ENCODE results near the gene CD300LB.
"Not testable (repeated sequence)": the region's sequence is repeated elsewhere in the genome, so short reads cannot be mapped to it uniquely, and the experiment has no call there.

CD300LB gene

DNA sequence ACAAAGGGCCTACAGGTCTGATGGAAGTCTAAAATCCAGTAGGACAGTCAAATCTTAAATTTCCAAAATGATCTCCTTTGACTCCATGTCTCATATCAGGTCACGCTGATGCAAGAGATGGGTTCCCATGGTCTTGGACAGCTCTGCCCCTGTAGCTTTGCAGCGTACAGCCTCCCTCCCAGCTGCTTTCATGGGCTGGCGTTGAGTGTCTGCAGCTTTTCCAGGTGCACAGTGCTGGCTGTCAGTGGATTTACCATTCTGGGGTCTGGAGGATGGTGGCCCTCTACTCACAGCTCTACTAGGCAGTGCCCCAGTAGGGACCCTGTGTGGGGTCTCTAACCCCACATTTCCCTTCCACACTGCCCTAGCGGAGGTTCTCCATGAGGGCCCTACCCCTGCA, 43.0 kb downstream of the CD300LB start:
- not testable (repeated sequence) for DNase-seq

- no peak for DNase-seq
These were observed 45.4 kb downstream of the CD300LB start for GRCh38 chr17:74485841-74486240.

DNA sequence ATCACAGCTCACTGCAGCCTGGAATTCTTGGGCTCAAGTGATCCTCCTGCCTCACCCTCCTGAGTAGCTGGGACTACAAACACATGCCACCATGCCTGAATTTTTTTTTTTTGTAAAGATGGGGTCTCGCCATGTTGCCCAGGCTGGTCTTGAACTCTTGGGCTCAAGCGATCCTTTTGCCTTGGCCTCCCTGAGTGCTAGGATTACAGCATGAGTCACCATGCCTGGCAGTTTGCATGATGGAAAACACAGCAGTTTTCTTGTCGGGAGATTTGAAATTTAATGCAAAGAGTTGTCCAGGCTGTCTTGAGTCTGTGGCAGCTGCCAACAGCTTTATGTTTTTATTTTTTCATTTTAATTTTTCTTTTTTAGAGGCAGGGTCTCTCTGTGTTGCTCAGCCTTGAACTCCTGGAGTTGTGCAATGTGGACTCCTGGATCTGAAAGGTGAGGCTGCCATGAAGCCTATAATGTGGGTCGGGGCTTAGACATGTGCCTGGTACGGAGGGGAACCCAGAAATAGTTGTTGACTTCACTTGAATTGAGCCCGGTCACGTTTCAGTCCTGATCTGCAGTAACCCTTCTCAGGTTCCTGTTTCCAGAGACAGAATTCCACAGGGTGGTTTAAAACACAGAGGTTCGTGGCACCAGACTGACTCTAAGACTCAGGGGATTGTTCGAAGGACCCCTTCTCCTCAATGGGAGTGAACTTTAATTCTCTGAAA, 46.1 kb downstream of the CD300LB start:
- DNase-seq, result no peak

DNA sequence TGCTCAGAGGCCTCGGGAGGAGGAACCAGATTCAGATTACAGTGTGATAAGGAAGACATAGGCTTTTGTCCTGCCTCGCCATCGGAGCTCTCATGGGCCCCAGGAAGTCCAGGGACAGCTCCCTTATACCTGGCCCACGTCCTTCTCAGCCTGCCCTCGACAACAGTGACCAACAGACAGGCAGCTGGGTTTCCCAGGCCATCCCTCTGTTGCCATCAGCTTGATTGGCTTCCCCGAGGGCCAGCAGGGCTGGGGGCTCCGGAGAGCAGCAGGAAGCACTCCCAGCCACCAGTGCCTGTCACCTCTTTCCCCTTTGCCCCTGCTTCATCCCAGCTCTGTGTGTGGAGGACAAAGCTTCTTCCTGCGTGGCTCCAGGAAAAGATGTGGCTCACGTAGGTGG, 47.2 kb downstream of the CD300LB start:
- no peak for DNase-seq

DNA sequence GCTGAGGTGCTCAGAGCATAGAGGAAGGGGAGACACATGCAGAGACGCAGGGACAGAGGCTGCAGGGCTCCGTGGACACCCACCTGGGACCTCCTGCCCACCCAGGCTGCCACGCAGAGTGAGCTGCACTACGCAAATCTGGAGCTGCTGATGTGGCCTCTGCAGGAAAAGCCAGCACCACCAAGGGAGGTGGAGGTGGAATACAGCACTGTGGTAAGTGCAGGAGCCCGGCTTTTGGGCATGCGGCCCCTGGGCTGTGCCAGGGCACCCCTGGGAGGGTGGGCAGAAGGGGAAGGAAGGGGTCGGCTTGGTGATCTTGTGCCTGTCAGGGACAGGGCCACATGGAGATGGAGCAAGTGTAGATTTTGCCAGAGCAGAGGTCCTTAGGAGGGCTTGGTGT, 49.7 kb downstream of the CD300LB start:
- DNase-seq, result no peak

DNA sequence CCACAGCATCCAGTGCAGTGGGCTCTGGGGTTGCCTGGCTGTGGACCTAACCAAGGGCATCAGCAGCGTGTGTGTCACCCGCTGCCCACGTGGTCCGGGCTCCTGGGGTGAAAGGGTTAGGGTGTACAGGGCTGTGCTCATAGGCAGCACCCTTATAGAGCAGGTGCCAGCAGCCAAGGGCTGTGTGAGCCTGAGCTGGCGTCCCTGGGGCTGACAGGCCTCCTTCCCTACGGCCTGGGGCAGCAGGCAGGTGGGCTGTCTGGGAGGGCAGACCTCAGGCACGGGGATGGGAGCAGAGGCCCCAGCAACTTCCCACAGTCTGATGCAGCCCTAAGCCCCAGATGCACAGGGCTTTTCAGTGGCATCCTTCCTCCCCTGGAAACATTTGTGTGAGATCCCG, 51.0 kb downstream of the CD300LB start:
- DNase-seq, result no peak

- no peak for DNase-seq
These were observed 52.7 kb downstream of the CD300LB start for GRCh38 chr17:74478420-74479100.

DNA sequence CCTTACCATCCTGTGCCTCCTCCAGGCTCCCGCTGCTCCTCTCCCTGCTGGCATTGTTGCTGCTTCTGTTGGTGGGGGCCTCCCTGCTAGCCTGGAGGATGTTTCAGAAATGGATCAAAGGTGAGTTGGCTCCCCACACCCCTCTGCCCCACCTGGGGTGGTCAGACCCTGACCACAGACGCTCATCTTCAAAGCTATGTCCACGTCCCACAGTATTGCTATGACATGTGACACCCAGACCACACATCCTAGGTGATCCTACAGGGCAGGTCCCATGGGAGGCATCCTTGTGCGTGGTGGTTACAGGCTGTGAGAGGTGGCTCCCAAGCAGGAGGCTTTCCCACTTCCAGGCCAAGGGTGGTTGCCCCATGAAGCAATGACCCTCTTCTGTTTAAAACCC, 53.9 kb downstream of the CD300LB start:
- no peak for DNase-seq

DNA sequence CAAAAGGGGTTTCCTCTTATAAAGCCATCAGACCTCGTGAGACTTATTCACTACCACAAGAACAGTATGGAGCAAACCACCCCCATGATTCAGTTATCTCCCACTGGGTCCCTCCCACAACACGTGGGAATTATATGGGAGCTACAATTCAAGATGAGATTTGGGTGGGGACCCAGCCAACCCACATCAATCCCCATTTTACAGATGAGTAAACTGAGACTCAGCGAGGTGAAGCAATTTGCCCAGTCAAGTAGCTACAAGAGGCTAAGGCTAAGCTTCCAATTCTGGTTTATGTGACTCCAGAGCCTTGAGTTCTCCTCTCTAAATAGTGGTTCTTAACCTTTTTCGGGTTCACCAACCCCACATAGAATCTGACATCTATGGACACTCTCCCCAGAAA, 56.1 kb downstream of the CD300LB start:
- DNase-seq, result no peak

GRCh38 chr17:74474043-74474792, 57.1 kb downstream of the CD300LB start:
- no peak for DNase-seq

GRCh38 chr17:74473294-74473693, 58.0 kb downstream of the CD300LB start:
- DNase-seq, result no peak

GRCh38 chr17:74472890-74473289, 58.4 kb downstream of the CD300LB start:
- no peak for DNase-seq

DNA sequence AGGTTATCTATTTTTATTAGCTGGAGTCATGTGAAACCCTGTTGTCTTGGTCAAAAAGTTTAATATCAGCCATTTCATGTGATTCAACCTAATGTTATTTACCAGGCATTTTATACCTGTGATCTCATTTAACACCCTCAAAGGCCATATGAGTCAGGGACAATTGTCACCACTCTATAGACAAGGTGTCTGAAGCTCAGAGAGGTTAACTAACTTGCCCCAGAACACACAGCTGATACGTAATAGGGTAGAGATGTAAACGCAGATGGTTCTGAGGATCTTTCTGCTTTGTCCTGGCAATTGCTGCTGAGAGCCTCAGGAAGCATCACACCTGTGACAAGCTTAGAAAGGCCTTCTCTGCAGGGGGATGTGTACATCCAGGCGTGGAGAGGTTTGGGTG, 59.9 kb downstream of the CD300LB start:
- DNase-seq, result no peak

All from activated effector memory CD4-positive, alpha-beta T cell treated with Interleukin-2 at 50 U/mL for 16 hours (primary cell).